Caco-2 (cell line): ENCODE measurements around the gene RALGDS. TPM values are rescaled to one million over a fixed set of nuclear protein-coding genes. Genes with fewer than 3 reads are reported as not detected.

ENCODE experiments used
- BruUV-seq: library from RNA; stranded (reverse); fragments of 400-500 nt; replicated peaks from 2 replicates; lab custom pipeline; 2021; lab: Mats Ljungman, UMichigan
- CTCF ChIA-PET: fragments of 300-600 bp; sonication (Branson Sonifier 250); formaldehyde crosslinking; loops from one replicate; lab custom pipeline; 2022; ENCODE audit warnings: antibody characterized with exemption; lab: Charles Lee
- POLR2A ChIA-PET: fragments of 300-600 bp; sonication (Branson Sonifier 250); formaldehyde crosslinking; loops from one replicate; lab custom pipeline; 2022; ENCODE audit warnings: antibody characterized with exemption; lab: Charles Lee
- DNase-seq, 2 experiments: peaks; one replicate each; pipeline versions ENCODE4 v3.0.0 to v3.0.0-alpha.2; 2020 to 2022
- H3K27me3 ChIP-seq: replicated peaks from 2 replicates; pipeline ENCODE4 v1.6.0; 2011; ENCODE audit warnings: low read length; ENCODE audit not compliant: control insufficient read depth, insufficient read depth
- H3K36me3 ChIP-seq: 2 replicates; pipeline ENCODE4 v1.5.1; 2011; ENCODE audit warnings: low read length; ENCODE audit not compliant: control insufficient read depth, insufficient read depth
- H3K4me1 ChIP-seq: fragments of 250-450 bp; sonication (Bioruptor Pico); 2 replicates; pipeline ENCODE4 v1.5.1; 2020; ENCODE audit warnings: mild to moderate bottlenecking
- H3K4me3 ChIP-seq: 2 replicates; pipeline ENCODE4 v1.5.1; 2011; ENCODE audit warnings: low read depth, mild to moderate bottlenecking, control low read depth, low read length
- H3K9me3 ChIP-seq: fragments of 250-450 bp; sonication (Bioruptor Pico); 2 replicates; pipeline ENCODE4 v1.5.1; 2020; ENCODE audit warnings: mild to moderate bottlenecking, moderate library complexity
- H3K27ac Mint-ChIP-seq: one replicate; pipeline ENCODE4 v1.8.0; 2022; ENCODE audit warnings: mixed read lengths; ENCODE audit not compliant: unreplicated experiment
- H3K27me3 Mint-ChIP-seq: one replicate; pipeline ENCODE4 v1.8.0; 2022; ENCODE audit warnings: mixed read lengths; ENCODE audit not compliant: insufficient read depth, unreplicated experiment
- H3K36me3 Mint-ChIP-seq: one replicate; pipeline ENCODE4 v1.8.0; 2022; ENCODE audit warnings: mild to moderate bottlenecking, mixed read lengths; ENCODE audit not compliant: insufficient read depth, unreplicated experiment
- H3K4me1 Mint-ChIP-seq: one replicate; pipeline ENCODE4 v1.8.0; 2022; ENCODE audit warnings: low read depth, mixed read lengths; ENCODE audit not compliant: unreplicated experiment
- H3K4me3 Mint-ChIP-seq: one replicate; pipeline ENCODE4 v1.8.0; 2022; ENCODE audit warnings: mild to moderate bottlenecking, moderate library complexity, mixed read lengths; ENCODE audit not compliant: unreplicated experiment
- H3K9me3 Mint-ChIP-seq: one replicate; pipeline ENCODE4 v1.8.0; 2022; ENCODE audit warnings: mixed read lengths; ENCODE audit not compliant: unreplicated experiment
- intact Hi-C: fragments of 100-400 bp; cut with micrococcal nuclease; formaldehyde crosslinking; loops from one replicate; pipeline ENCODE4 v1.10.0; 2022; ENCODE audit not compliant: unreplicated experiment
- total RNA-seq: library from RNA; stranded (reverse); gene quantifications from 2 replicates; pipeline ENCODE4 v1.2.3, GENCODE V29; 2022
- TF ChIP-seq, protein P1 (sequence below), 2 experiments: fragments of 200-600 bp in 1 of 2; IDR thresholded peaks; 1 replicate in 1 of 2; 2 replicates in 1 of 2; pipeline versions ENCODE4 v1.5.1 to v1.8.0; 2011 to 2022; ENCODE audit warnings: antibody characterized with exemption in 1 of 2, control low read depth in 1 of 2, inconsistent platforms in 1 of 2, low read depth in 1 of 2, low read length in 1 of 2, mild to moderate bottlenecking in 1 of 2, moderate library complexity in 1 of 2; ENCODE audit not compliant: insufficient read depth in 1 of 2, severe bottlenecking in 1 of 2, unreplicated experiment in 1 of 2

The RALGDS gene
- total RNA-seq, 1 experiment from 2014 or later: 18.7 TPM

DNA sequence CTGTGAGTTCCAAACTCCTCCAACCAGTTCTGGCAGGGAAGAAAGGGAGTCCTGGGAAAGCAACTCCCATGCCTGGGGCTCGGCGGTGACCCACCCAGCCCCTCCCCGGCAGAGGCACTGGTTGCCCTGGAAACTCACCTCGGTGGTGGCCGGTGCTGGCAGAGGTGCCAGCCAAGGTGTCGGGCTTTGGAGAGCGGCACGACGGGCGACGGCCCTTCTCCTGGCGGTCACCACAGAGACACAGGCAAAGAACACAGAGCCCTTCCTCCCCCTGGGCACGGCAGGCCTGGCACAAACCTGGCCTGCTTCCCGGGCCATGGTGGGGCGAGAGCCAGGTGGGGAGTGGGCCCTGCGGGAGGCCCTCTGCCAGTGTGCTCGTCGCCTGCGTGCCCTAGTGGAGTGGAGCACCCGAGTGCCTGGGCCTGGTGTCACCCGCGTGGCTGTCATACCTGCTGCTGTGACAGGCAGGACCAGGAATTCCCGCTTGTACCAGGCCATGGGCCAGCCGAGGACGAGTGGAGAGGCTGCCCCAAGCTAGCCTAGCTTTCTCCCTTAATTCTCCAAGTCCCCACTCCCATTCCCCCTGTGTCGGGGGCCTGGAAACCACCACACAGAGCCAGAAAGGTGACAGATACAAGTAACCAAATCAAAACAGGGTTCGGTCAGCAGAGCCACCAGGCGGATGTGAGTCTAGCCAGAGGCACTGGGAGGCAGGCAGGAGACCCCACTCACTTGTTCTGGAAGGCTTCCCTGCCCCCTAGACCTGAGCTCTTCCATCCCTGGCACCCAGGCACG, 8.2 kb upstream of the RALGDS start:
- intact Hi-C loops: no loop called here
- no peaks in the 10 kb centered on the region for H3K9me3 Mint-ChIP-seq
- CTCF ChIA-PET: no interaction called here
- no peaks in the 10 kb centered on the region for H3K9me3 ChIP-seq
- no peaks in the 10 kb centered on the region for H3K36me3 Mint-ChIP-seq
- H3K4me3 Mint-ChIP-seq: no peak overlapping the region
- BruUV-seq: no TSS peak
- no peaks in the 10 kb centered on the region for H3K27me3 Mint-ChIP-seq
- no peak for DNase-seq
- H3K27ac Mint-ChIP-seq: no peak overlapping the region
- H3K4me1 Mint-ChIP-seq: peaks cover 9% of the 10 kb centered on the region
- H3K4me3 ChIP-seq: no peak overlapping the region
- POLR2A ChIA-PET: no interaction called here
- H3K27me3 ChIP-seq: no peaks in the 10 kb centered on the region
- H3K36me3 ChIP-seq: no peaks in the 10 kb centered on the region
- peaks cover 10% of the 10 kb centered on the region; the same call in 1 of the 2 replicates for H3K4me1 ChIP-seq
- TF ChIP-seq, protein P1, sequence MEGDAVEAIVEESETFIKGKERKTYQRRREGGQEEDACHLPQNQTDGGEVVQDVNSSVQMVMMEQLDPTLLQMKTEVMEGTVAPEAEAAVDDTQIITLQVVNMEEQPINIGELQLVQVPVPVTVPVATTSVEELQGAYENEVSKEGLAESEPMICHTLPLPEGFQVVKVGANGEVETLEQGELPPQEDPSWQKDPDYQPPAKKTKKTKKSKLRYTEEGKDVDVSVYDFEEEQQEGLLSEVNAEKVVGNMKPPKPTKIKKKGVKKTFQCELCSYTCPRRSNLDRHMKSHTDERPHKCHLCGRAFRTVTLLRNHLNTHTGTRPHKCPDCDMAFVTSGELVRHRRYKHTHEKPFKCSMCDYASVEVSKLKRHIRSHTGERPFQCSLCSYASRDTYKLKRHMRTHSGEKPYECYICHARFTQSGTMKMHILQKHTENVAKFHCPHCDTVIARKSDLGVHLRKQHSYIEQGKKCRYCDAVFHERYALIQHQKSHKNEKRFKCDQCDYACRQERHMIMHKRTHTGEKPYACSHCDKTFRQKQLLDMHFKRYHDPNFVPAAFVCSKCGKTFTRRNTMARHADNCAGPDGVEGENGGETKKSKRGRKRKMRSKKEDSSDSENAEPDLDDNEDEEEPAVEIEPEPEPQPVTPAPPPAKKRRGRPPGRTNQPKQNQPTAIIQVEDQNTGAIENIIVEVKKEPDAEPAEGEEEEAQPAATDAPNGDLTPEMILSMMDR (IDR thresholded peaks at IDR 0.05; ENCODE audit: insufficient read depth in 1 of 2, low read depth in 1 of 2, low read length in 1 of 2, severe bottlenecking in 1 of 2, unreplicated experiment in 1 of 2): no peak

DNA sequence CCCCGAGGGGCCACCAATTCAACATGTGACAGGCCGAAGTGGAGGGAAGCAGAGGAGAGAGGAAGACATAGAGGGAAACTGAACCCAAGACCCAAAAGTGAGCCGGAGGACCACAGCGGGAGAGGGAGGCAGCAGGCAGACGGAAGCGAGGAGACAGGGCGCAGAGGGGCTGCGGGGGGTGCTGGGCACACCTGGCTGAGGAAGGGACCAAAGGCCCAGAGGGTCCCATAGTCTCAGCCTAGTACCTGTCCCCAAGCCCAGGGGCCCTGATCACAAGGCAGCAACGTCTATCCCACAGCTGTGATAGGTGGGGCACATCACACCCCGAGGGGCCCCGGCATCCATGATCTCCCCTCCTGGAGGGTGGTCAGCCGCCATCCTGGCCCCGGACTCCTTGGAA, 7.1 kb upstream of the RALGDS start:
- H3K36me3 Mint-ChIP-seq: no peaks in the 10 kb centered on the region
- no peak overlapping the region for H3K27ac Mint-ChIP-seq
- peaks cover 13% of the 10 kb centered on the region for H3K4me1 Mint-ChIP-seq
- ChIA-PET CTCF (no interaction called here), POLR2A (no interaction called here)
- H3K9me3 Mint-ChIP-seq: no peaks in the 10 kb centered on the region
- no peaks in the 10 kb centered on the region for H3K27me3 ChIP-seq
- H3K27me3 Mint-ChIP-seq: no peaks in the 10 kb centered on the region
- BruUV-seq: no TSS peak
- DNase-seq: no peak
- no peaks in the 10 kb centered on the region for H3K36me3 ChIP-seq
- intact Hi-C loops: no loop called here
- TF ChIP-seq, protein P1 (IDR thresholded peaks at IDR 0.05; ENCODE audit: insufficient read depth in 1 of 2, low read depth in 1 of 2, low read length in 1 of 2, severe bottlenecking in 1 of 2, unreplicated experiment in 1 of 2): no peak
- H3K4me1 ChIP-seq: peaks cover 4% of the 10 kb centered on the region
- no peaks in the 10 kb centered on the region for H3K9me3 ChIP-seq
- H3K4me3 Mint-ChIP-seq: no peak overlapping the region
- H3K4me3 ChIP-seq: no peak overlapping the region

DNA sequence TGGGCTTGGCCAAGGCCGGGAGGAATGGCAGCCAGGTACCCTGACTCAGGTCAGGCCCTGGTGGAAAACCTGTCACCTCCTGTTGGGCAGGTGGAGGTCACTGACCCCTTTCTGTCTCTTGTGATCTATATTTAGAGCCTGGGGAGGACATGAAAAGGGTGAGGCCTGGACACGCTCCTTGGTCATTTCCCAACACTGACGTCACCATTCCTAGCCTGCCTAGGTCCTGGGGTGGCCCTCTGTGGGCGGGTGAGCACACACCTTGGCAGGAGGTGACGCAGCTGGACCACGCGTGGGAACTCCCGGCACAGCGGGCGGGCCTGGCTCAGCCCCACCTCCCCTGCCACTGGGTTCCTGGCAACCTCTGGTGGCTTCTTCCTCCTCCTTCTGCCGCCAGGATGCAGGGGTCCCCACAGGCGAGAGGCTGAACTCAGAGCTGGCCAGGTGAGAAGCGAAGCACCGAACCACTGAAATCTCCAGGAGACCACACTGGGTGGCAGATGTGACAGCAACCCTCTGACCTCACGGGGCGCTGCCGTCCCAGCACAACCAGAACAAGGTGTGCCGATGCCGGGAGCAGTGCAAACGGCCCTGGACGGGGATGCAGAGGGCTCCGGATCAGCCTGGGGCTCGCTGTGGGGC, 6.4 kb upstream of the RALGDS start:
- no peak overlapping the region for H3K27ac Mint-ChIP-seq
- no TSS peak for BruUV-seq
- CTCF ChIA-PET: no interaction called here

More for the DNA sequence above, 6.4 kb upstream of the RALGDS start:
- Mint-ChIP-seq H3K4me1 (peaks cover 19% of the 10 kb centered on the region), H3K9me3 (no peaks in the 10 kb centered on the region), H3K36me3 (no peaks in the 10 kb centered on the region), H3K4me3 (no peak overlapping the region), H3K27me3 (no peaks in the 10 kb centered on the region)
- DNase-seq: no peak
- intact Hi-C loops: no loop called here
- Histone ChIP-seq H3K27me3 (no peaks in the 10 kb centered on the region), H3K4me1 (peaks cover 6% of the 10 kb centered on the region), H3K36me3 (no peaks in the 10 kb centered on the region), H3K9me3 (no peaks in the 10 kb centered on the region), H3K4me3 (no peak overlapping the region)
- POLR2A ChIA-PET: no interaction called here
- TF ChIP-seq, protein P1 (IDR thresholded peaks at IDR 0.05; ENCODE audit: insufficient read depth in 1 of 2, low read depth in 1 of 2, low read length in 1 of 2, severe bottlenecking in 1 of 2, unreplicated experiment in 1 of 2): no peak
